Right atrium auricular region (tissue), 2 donors: ENCODE data around the gene DPYD. TPM values are rescaled to one million over a fixed set of nuclear protein-coding genes. Genes with fewer than 3 reads are reported as not detected.

ENCODE experiments used
- DNase-seq: peaks from one replicate; pipeline ENCODE4 v3.0.0-alpha.2; 2019; ENCODE audit warnings: low spot score
- H3K27ac ChIP-seq, 2 donors: fragments of 200-600 bp; sonication (generic); 1 replicate in 1 of 2; 2 replicates in 1 of 2; pipeline ENCODE4 v1.5.1; 2016 to 2019
- H3K27me3 ChIP-seq, 2 donors: fragments of 200-600 bp; sonication (generic); one replicate each; pipeline versions ENCODE4 v1.5.1 to v1.6.0; 2017 to 2019
- H3K36me3 ChIP-seq: fragments of 200-600 bp; sonication (generic); one replicate; pipeline ENCODE4 v1.5.1; 2016
- H3K4me1 ChIP-seq, 2 donors: fragments of 200-600 bp; sonication (generic); one replicate each; pipeline versions ENCODE4 v1.5.1 to v1.6.0; 2017 to 2019
- H3K4me3 ChIP-seq, 2 donors: fragments of 200-600 bp; sonication (generic); 1 replicate in 1 of 2; 2 replicates in 1 of 2; pipeline ENCODE4 v1.5.1; 2017 to 2019; ENCODE audit warnings: mild to moderate bottlenecking in 1 of 2, moderate library complexity in 1 of 2
- H3K9me3 ChIP-seq, 2 donors: fragments of 200-600 bp; sonication (generic); one replicate each; pipeline ENCODE4 v1.5.1; 2019
- total RNA-seq, 2 donors: library from RNA; depleted of rRNA; stranded (reverse); fragments of >200 nt; gene quantifications; one replicate each; pipeline ENCODE4 v1.1.0, GENCODE V29; 2016
- TF ChIP-seq, protein P1 (sequence below), 2 donors: fragments of 200-600 bp; sonication (generic); IDR thresholded peaks; one replicate each; pipeline ENCODE4 v1.5.1; 2019; ENCODE audit warnings: antibody characterized with exemption in 2 of 2

DPYD gene
- total RNA-seq, 2 donors from 2014 or later, result 11.3 to 14.5 TPM

DNA sequence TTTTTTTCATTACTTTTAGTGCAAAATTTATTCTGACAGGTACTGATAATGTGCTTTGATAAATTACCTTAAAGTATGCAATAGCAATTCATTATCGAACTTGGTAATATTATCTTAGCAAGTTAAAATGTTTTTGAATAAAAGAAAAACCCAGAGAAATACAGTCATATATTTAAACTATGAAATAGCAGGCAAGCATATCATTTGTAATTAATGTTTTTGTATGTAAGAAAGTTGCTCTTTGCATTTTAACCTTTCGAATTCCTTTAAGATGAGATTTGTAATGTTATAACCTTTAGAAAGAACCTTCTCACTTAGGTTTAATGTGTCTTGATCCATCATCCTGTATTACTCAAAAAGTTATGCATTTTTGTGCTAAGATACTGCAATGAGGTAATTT is 613.7 kb downstream of the DPYD start:
- TF ChIP-seq, protein P1, sequence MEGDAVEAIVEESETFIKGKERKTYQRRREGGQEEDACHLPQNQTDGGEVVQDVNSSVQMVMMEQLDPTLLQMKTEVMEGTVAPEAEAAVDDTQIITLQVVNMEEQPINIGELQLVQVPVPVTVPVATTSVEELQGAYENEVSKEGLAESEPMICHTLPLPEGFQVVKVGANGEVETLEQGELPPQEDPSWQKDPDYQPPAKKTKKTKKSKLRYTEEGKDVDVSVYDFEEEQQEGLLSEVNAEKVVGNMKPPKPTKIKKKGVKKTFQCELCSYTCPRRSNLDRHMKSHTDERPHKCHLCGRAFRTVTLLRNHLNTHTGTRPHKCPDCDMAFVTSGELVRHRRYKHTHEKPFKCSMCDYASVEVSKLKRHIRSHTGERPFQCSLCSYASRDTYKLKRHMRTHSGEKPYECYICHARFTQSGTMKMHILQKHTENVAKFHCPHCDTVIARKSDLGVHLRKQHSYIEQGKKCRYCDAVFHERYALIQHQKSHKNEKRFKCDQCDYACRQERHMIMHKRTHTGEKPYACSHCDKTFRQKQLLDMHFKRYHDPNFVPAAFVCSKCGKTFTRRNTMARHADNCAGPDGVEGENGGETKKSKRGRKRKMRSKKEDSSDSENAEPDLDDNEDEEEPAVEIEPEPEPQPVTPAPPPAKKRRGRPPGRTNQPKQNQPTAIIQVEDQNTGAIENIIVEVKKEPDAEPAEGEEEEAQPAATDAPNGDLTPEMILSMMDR (IDR thresholded peaks at IDR 0.05), result no peak
- Histone ChIP-seq H3K27me3 (no peaks in the 10 kb centered on the region), H3K4me3 (no peak overlapping the region), H3K36me3 (no peaks in the 10 kb centered on the region), H3K9me3 (no peaks in the 10 kb centered on the region), H3K27ac (no peak overlapping the region), H3K4me1 (peaks cover 0 to 3% of the 10 kb centered on the region in 2 donors)
- DNase-seq, result no peak

DNA sequence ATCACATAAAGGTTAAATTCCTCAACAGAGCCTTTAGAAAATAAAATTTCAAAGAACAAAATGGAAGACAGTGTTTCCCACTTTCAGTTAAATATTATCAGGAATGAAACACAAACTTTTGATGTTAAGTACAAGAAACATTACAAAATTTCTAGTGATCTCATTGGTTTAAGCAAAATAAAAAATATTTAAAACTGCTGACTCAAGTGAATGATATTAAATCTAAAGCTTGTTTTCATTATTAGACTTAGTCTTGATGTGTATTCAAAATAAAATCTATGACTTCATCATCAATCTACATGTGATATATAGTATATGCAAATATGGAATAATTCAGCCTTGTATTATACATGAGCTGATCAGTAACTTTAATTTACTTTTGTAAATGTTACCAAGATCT is 614.3 kb downstream of the DPYD start:
- Histone ChIP-seq H3K4me3 (no peak overlapping the region), H3K27ac (no peak overlapping the region), H3K4me1 (peaks cover 0 to 3% of the 10 kb centered on the region in 2 donors), H3K27me3 (no peaks in the 10 kb centered on the region), H3K36me3 (no peaks in the 10 kb centered on the region), H3K9me3 (no peaks in the 10 kb centered on the region)
- TF ChIP-seq, protein P1 (IDR thresholded peaks at IDR 0.05), result no peak
- no peak for DNase-seq

DNA sequence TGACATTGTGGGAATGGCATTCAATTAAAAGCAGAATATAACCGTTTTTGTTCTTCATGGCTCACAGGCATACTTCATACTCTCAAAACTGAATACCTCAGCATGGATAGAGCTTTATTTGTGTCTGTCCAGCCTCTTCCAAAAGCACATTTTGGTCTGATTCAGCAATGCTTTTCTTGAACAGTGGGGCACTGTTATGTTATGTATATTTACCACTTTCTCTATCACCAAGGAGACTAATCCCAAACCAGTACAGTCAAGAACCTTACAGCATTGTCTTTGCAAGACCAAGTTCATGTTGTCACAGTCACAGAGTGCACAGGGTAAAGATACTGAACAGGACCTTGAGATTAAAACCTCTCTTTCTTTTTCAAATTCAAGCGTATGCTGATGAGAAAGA is 616.5 kb downstream of the DPYD start:
- Histone ChIP-seq H3K36me3 (no peaks in the 10 kb centered on the region), H3K4me1 (peaks cover 0 to 10% of the 10 kb centered on the region in 2 donors), H3K27ac (peak overlapping the region in 1 of 2 donors; percentile 2), H3K9me3 (no peaks in the 10 kb centered on the region), H3K4me3 (no peak overlapping the region), H3K27me3 (no peaks in the 10 kb centered on the region)
- no peak for DNase-seq
- TF ChIP-seq, protein P1 (IDR thresholded peaks at IDR 0.05), result no peak

DNA sequence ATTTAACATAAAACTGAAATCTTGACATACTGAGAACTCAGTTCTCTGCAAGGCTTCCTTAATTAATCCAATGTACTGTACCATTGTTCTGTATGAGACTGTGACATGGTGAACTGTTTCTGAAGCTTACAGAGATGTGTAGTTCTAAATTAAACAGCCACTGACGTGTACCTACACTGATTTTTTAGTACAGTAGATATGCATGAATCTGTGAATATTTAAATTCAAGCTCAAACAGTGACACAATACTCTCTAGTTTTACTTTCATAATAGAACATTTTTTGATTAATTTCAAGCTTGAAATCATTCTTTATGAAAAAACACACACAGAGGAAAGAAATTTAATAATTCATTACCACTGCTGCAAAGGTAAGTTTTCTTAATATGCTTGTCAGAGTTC is 621.9 kb downstream of the DPYD start:
- Histone ChIP-seq H3K4me1 (peaks cover 0 to 6% of the 10 kb centered on the region in 2 donors), H3K27me3 (no peaks in the 10 kb centered on the region), H3K27ac (no peak overlapping the region), H3K36me3 (no peaks in the 10 kb centered on the region), H3K4me3 (no peak overlapping the region), H3K9me3 (no peaks in the 10 kb centered on the region)
- TF ChIP-seq, protein P1 (IDR thresholded peaks at IDR 0.05), result no peak
- DNase-seq, result no peak

DNA sequence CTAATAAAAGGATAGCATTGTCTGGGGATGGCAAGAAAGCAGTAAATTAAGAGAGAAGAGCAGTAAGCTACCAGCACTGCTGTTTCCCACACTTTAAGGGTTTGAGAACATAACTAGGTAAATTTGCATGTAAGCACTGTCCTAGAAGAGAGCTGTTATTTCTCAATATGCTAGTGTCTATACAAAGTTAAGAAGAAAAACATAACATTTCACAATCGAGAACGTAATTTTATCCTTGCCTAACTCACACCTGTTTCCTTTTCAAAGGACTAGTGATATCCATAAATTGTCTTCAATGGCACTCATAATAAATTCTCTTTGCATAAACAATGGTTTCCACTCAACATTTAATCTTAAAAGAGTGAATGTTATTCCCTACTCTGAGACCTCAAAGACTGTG is 623.2 kb downstream of the DPYD start:
- no peak for DNase-seq
- no peaks in the 10 kb centered on the region for H3K36me3 ChIP-seq
- no peak overlapping the region for H3K27ac ChIP-seq
- no peaks in the 10 kb centered on the region for H3K9me3 ChIP-seq
- H3K4me1 ChIP-seq, result peaks cover 0 to 6% of the 10 kb centered on the region in 2 donors
- H3K27me3 ChIP-seq, result no peaks in the 10 kb centered on the region
- no peak overlapping the region for H3K4me3 ChIP-seq
- TF ChIP-seq, protein P1 (IDR thresholded peaks at IDR 0.05), result no peak

DNA sequence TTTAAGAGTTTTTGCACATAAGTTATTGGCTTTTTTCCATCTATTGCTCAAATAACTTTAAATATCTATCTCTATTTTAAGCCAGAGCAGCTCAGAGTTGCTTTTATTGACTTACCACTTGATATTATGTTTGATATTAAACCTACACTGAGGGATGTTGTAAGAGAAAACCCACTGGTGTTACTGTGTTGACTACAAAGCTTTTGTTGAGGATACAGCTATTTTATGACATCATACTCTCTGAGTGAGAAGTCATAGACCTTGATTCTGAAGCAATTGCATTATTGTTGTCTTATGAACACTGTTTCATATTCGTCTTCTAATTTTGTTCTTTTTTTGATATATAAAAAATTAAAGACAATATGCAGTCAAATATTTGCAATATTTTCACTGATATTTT is 638.9 kb downstream of the DPYD start:
- Histone ChIP-seq H3K4me3 (no peak overlapping the region), H3K27ac (no peak overlapping the region), H3K4me1 (no peaks in the 10 kb centered on the region), H3K27me3 (no peaks in the 10 kb centered on the region), H3K9me3 (no peaks in the 10 kb centered on the region), H3K36me3 (no peaks in the 10 kb centered on the region)
- TF ChIP-seq, protein P1 (IDR thresholded peaks at IDR 0.05), result no peak
- DNase-seq, result no peak
